H1 (cell line): ENCODE measurements around the gene DNAJC11. TPM values are rescaled to one million over a fixed set of nuclear protein-coding genes. Genes with fewer than 3 reads are reported as not detected.

Experiments used
- CTCF ChIA-PET: fragments of 300-600 bp; sonication (Branson Sonifier 250); formaldehyde crosslinking; loops from one replicate; lab custom pipeline; 2021; ENCODE audit not compliant: partially characterized antibody; lab: Charles Lee
- POLR2A ChIA-PET: fragments of 300-600 bp; sonication (Branson Sonifier 250); formaldehyde crosslinking; loops from one replicate; lab custom pipeline; 2021; ENCODE audit warnings: inconsistent platforms; ENCODE audit not compliant: partially characterized antibody; lab: Charles Lee
- DNase-seq, 2 experiments: peaks; one replicate each; pipeline versions ENCODE4 v3.0.0 to v3.0.0-alpha.2; 2010 to 2022; ENCODE audit warnings: low spot score in 2 of 2, low read depth in 1 of 2, mixed read lengths in 1 of 2
- FAIRE-seq: peaks from 2 replicates; lab custom pipeline; 2011; peaks lifted over from hg19 to GRCh38; lab: Jason Lieb, UNC
- H2AFZ ChIP-seq: 2 replicates; pipeline ENCODE4 v1.8.1; 2012; ENCODE audit warnings: low read length, inconsistent platforms
- H2AK5ac ChIP-seq: 2 replicates; pipeline ENCODE4 v1.6.1; 2013; ENCODE audit warnings: low read depth, low read length
- H2BK120ac ChIP-seq: replicated peaks from 2 replicates; pipeline ENCODE3; 2013; ENCODE audit warnings: low read depth, low read length, inconsistent platforms
- H2BK12ac ChIP-seq: 2 replicates; pipeline ENCODE4 v1.6.1; 2013; ENCODE audit warnings: low read depth, low read length
- H2BK15ac ChIP-seq: 2 replicates; pipeline ENCODE4 v1.6.1; 2013; ENCODE audit warnings: low read length
- H2BK20ac ChIP-seq: 2 replicates; pipeline ENCODE4 v1.6.1; 2013; ENCODE audit warnings: low read length
- H2BK5ac ChIP-seq: 2 replicates; pipeline ENCODE4 v1.6.1; 2013; ENCODE audit warnings: low read depth, low read length
- H3K14ac ChIP-seq: 2 replicates; pipeline ENCODE4 v1.6.1; 2013; ENCODE audit warnings: inconsistent platforms; ENCODE audit not compliant: insufficient read length
- H3K18ac ChIP-seq: 2 replicates; pipeline ENCODE4 v1.6.1; 2013; ENCODE audit warnings: low read length; ENCODE audit errors: extremely low read depth
- H3K23ac ChIP-seq: 2 replicates; pipeline ENCODE4 v1.6.1; 2013; ENCODE audit warnings: inconsistent platforms; ENCODE audit not compliant: insufficient read length
- H3K23me2 ChIP-seq: 2 replicates; pipeline ENCODE4 v1.6.1; 2013; ENCODE audit warnings: low read depth, low read length
- H3K27ac ChIP-seq: 2 replicates; pipeline ENCODE4 v1.6.1; 2011; ENCODE audit warnings: low read depth, low read length, inconsistent platforms
- H3K27me3 ChIP-seq, 4 experiments: replicated peaks in 1 of 4; 1 replicate in 1 of 4; 2 replicates in 3 of 4; pipeline versions ENCODE4 v1.6.1 to v1.8.1; 2011 to 2013; ENCODE audit warnings: low read length in 3 of 4, mild to moderate bottlenecking in 3 of 4, inconsistent platforms in 2 of 4, mixed read lengths in 2 of 4, moderate library complexity in 1 of 4; ENCODE audit not compliant: control insufficient read depth in 3 of 4, insufficient read depth in 3 of 4; ENCODE audit errors: extremely low read depth in 1 of 4
- H3K36me3 ChIP-seq, 4 experiments: 2 replicates each; pipeline versions ENCODE4 v1.6.1 to v1.8.1; 2011 to 2013; ENCODE audit warnings: mild to moderate bottlenecking in 4 of 4, low read length in 3 of 4, moderate library complexity in 2 of 4, control low read depth in 1 of 4, inconsistent platforms in 1 of 4; ENCODE audit not compliant: insufficient read depth in 4 of 4, control insufficient read depth in 2 of 4
- H3K4ac ChIP-seq: replicated peaks from 2 replicates; pipeline ENCODE3; 2013; ENCODE audit warnings: low read length, low read depth, mixed read lengths, inconsistent platforms; ENCODE audit not compliant: insufficient read length
- H3K4me1 ChIP-seq, 4 experiments: replicated peaks in 1 of 4; 1 replicate in 1 of 4; 2 replicates in 3 of 4; pipeline versions ENCODE4 v1.6.1 to v1.8.1; 2011 to 2013; ENCODE audit warnings: low read length in 3 of 4, inconsistent platforms in 2 of 4, mixed read lengths in 1 of 4; ENCODE audit not compliant: insufficient read depth in 4 of 4, control insufficient read depth in 3 of 4
- H3K4me2 ChIP-seq, 2 experiments: 2 replicates each; pipeline versions ENCODE4 v1.6.1 to v1.8.1; 2011 to 2013; ENCODE audit warnings: low read depth in 2 of 2, low read length in 2 of 2, control low read depth in 1 of 2, inconsistent platforms in 1 of 2, mild to moderate bottlenecking in 1 of 2; ENCODE audit not compliant: insufficient read depth in 1 of 2
- H3K4me3 ChIP-seq, 4 experiments: fragments of 200-600, 300-600 bp in 1 of 4; sonication (generic), shearing (Covaris generic), sonication (Bioruptor Twin) in 1 of 4; 2 replicates each; pipeline versions ENCODE4 v1.5.1 to v1.8.1; 2011 to 2016; ENCODE audit warnings: low read length in 4 of 4, low read depth in 3 of 4, control low read depth in 2 of 4, inconsistent platforms in 2 of 4, mild to moderate bottlenecking in 2 of 4, mixed read lengths in 1 of 4, moderate library complexity in 1 of 4; ENCODE audit not compliant: insufficient read depth in 2 of 4; ENCODE audit errors: extremely low read depth in 1 of 4
- H3K56ac ChIP-seq: replicated peaks from 2 replicates; pipeline ENCODE3; 2013; ENCODE audit warnings: low read depth, mild to moderate bottlenecking, mixed read lengths, low read length, inconsistent platforms; ENCODE audit not compliant: insufficient read length
- H3K79me1 ChIP-seq: 2 replicates; pipeline ENCODE4 v1.6.1; 2013; ENCODE audit warnings: low read depth, low read length, control low read depth
- H3K79me2 ChIP-seq, 2 experiments: 2 replicates each; pipeline versions ENCODE4 v1.6.1 to v1.8.1; 2012 to 2013; ENCODE audit warnings: low read length in 2 of 2, mild to moderate bottlenecking in 2 of 2, inconsistent platforms in 1 of 2; ENCODE audit not compliant: insufficient read depth in 2 of 2, control insufficient read depth in 1 of 2
- H3K9ac ChIP-seq, 4 experiments: replicated peaks in 1 of 4; 1 replicate in 1 of 4; 2 replicates in 3 of 4; pipeline versions ENCODE4 v1.6.1 to v1.8.1; 2011 to 2013; ENCODE audit warnings: low read depth in 3 of 4, low read length in 3 of 4, control low read depth in 2 of 4, mild to moderate bottlenecking in 2 of 4, moderate library complexity in 2 of 4, inconsistent platforms in 1 of 4; ENCODE audit errors: extremely low read depth in 1 of 4
- H3K9me3 ChIP-seq, 2 experiments: 2 replicates each; pipeline versions ENCODE4 v1.6.1 to v1.8.1; 2012 to 2013; ENCODE audit warnings: mild to moderate bottlenecking in 2 of 2, moderate library complexity in 2 of 2, control low read depth in 1 of 2, inconsistent platforms in 1 of 2, low read depth in 1 of 2, low read length in 1 of 2, mixed read lengths in 1 of 2; ENCODE audit not compliant: insufficient read depth in 2 of 2
- H4K20me1 ChIP-seq, 2 experiments: replicated peaks in 1 of 2; 2 replicates each; pipeline versions ENCODE3 to v1.8.1; 2011 to 2013; ENCODE audit warnings: inconsistent platforms in 2 of 2, low read length in 2 of 2, mild to moderate bottlenecking in 1 of 2; ENCODE audit not compliant: insufficient read depth in 2 of 2, control insufficient read depth in 1 of 2
- H4K5ac ChIP-seq: 2 replicates; pipeline ENCODE4 v1.6.1; 2013; ENCODE audit warnings: low read length, low read depth, mixed read lengths, inconsistent platforms; ENCODE audit not compliant: insufficient read length
- H4K8ac ChIP-seq: 2 replicates; pipeline ENCODE4 v1.8.0; 2013; ENCODE audit warnings: mild to moderate bottlenecking, moderate library complexity, low read length, inconsistent platforms; ENCODE audit not compliant: insufficient read depth; ENCODE audit errors: extremely low read depth
- H4K91ac ChIP-seq: replicated peaks from 2 replicates; pipeline ENCODE3; 2013; ENCODE audit warnings: low read length, mixed read lengths, inconsistent platforms; ENCODE audit not compliant: insufficient read length
- ASH2L ChIP-seq: fragments of 200-600, 300-600 bp; sonication (generic); IDR thresholded peaks from one replicate; pipeline ENCODE4 v1.7.1; 2017; ENCODE audit warnings: low read length
- CEBPB ChIP-seq: IDR thresholded peaks from 2 replicates; pipeline ENCODE4 v1.6.1; 2012; ENCODE audit warnings: low read depth, low read length
- RBBP5 ChIP-seq: IDR thresholded peaks from 2 replicates; pipeline ENCODE4 v1.7.1; 2012; ENCODE audit warnings: low read depth, mild to moderate bottlenecking, inconsistent platforms, low read length, moderate library complexity, borderline replicate concordance
- WGBS, 2 experiments: shearing (Covaris generic) in 1 of 2; methylation state at CpG; one replicate each; pipeline versions ENCODE4 v1.1.6 to v1.1.7; 2013 to 2015; ENCODE audit warnings: low lambda C conversion rate in 2 of 2, mixed read lengths in 2 of 2, inconsistent platforms in 1 of 2, low coverage in 1 of 2, missing lambda C conversion rate in 1 of 2; ENCODE audit not compliant: insufficient replicate concordance in 2 of 2, insufficient coverage in 1 of 2, insufficient read length in 1 of 2; ENCODE audit errors: extremely low coverage in 1 of 2, missing lambda C conversion rate in 1 of 2; 5-methylcytosine and 5-hydroxymethylcytosine counted together
- polyA plus RNA-seq, 7 experiments: library from polyadenylated mRNA; depleted of rRNA in 3 of 7; stranded (reverse) in 5 of 7; unstranded in 2 of 7; fragments of >200 nt in 5 of 7; fragments of 200-250 nt in 2 of 7; gene quantifications; 1 replicate in 5 of 7; 2 replicates in 1 of 7; 4 replicates in 1 of 7; pipeline versions ENCODE4 v1.2.1 to v1.2.3, GENCODE V29; 2011 to 2013; ENCODE audit warnings: missing spikeins in 2 of 7, mixed read lengths in 2 of 7
- total RNA-seq: library from RNA; stranded (reverse); fragmentation: NEBNext Ultra II Directional; extraction: Animal tissue kit (Norgen Biotek cat#: 25700); gene quantifications from 2 replicates; pipeline ENCODE4 v1.2.1, GENCODE V29; 2021

DNAJC11 gene
- total and polyA plus RNA-seq, 2 of the 8 experiments (the other 6 are each of a cell fraction or from before 2014, with no cell fraction given): 43.9 to 90.9 TPM

GRCh38 chr1:6625584-6626149, 75.9 kb downstream of the DNAJC11 start:
- Histone ChIP-seq H2AK5ac (no peak overlapping the region), H3K4me1 (0 out of 7 replicates have a peak, but pooled peaks cover 0 to 2% (median 0%) of the 10 kb centered on the region in 4 experiments), H3K23me2 (no peaks in the 10 kb centered on the region; the same call in 1 of the 2 replicates), H3K4me2 (peak overlapping the region; percentile 64 to 71), H3K18ac (no peak overlapping the region), H4K5ac (no peak overlapping the region), H2BK5ac (no peak overlapping the region), H3K27ac (no peak overlapping the region), H3K36me3 (peaks cover 5 to 40% (median 22%) of the 10 kb centered on the region in 4 experiments), H3K9me3 (no peaks in the 10 kb centered on the region), H4K20me1 (peaks cover 8 to 17% of the 10 kb centered on the region in 2 experiments), H2BK120ac (no peak overlapping the region), H3K9ac (peak overlapping the region; percentile 13 to 70 (median 54); a peak in 5 of 7 replicates), H4K8ac (peak overlapping the region; percentile 93; the same call in 1 of the 2 replicates), H3K23ac (no peak overlapping the region), H3K14ac (no peak overlapping the region), H3K4me3 (peak overlapping the region; percentile 74 to 83 (median 76)), H2BK15ac (no peak overlapping the region), H3K4ac (no peak overlapping the region), H2AFZ (peak overlapping the region; percentile 75; the same call in 1 of the 2 replicates), H4K91ac (no peak overlapping the region), H2BK12ac (no peak overlapping the region), H3K27me3 (no peaks in the 10 kb centered on the region), H3K79me1 (peaks cover 2% of the 10 kb centered on the region; the same call in 1 of the 2 replicates), H3K79me2 (peaks cover 0 to 30% of the 10 kb centered on the region in 2 experiments; a peak in 3 of 4 replicates), H3K56ac (peak overlapping the region; percentile 37), H2BK20ac (no peak overlapping the region)
- POLR2A ChIA-PET: interaction anchor here (1.0 to 14.3 kb wide), 6 partner anchors 9 to 40 kb away, joined by 3 to 175 read pairs (median 6); partner anchors contain the start of gene KLHL21
- FAIRE-seq (no peak), DNase-seq (no peak)
- WGBS, 2 experiments: 36% methylated on average over 25 of the region's 32 CpGs; no CpG with 5 or more reads in 1 of the 2 experiments
- CTCF ChIA-PET: interaction anchor here (1.0 to 4.7 kb wide), 5 partner anchors 10 to 136 kb away, joined by 4 to 21 read pairs (median 6); no protein-coding TSS in a partner anchor
- TF ChIP-seq RBBP5 (0 out of 2 replicates have a peak, but pooled peaks have one; percentile 14), ASH2L (peak; percentile 10), CEBPB (no peak)
